ENCODE results near the gene RASGEF1B.
A peak's percentile ranks its signal among the peaks of the same experiment; 100 is the strongest.
"Not testable (repeated sequence)": the region's sequence is repeated elsewhere in the genome, so short reads cannot be mapped to it uniquely, and the experiment has no call there.

The RASGEF1B gene

GRCh38 chr4:81426770-81427289 is 44.9 kb downstream of the RASGEF1B start:
- no peak for DNase-seq

DNA sequence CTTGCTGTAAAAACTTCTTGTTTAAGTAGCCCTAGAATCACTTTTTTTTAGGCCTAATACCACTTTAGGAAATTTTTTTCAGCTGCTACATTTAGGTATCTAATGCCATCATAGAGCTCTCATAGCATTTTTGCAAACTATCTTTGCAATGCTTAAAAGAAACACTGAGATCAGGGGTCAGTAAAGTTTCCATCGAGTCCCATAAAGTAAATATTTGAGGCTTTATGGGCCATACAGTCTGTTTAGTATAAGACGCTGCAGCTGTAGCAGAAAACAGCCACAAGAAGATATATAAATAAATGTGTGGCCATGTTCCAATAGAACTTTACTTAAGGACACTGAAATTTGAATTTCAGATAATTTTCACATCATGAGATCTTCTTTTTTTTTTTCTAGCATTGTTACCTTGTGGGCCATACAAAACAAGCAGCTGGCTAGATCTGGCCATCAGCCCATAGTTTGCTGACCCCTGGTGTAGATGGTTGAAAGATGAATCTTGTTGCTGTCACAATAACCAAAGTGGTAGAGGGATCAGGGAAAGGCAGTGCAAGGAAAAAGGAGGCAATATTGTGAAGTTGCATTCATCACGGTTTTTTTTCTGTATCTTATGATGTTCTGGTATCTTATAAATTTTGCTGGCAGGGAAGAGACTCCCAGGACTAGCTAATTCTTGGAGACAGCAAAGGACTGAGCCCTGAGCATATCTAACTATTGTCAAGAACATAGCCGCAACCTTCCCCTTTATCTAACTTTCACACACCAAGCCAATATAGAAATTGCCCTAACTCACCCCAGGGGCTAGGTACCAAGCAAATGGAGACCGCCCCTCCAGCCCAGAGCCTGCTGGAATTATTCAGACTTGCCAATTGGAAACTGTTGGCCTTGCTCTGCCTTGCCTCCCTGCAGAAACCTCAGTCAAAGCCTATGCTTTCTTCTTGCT is 46.6 kb downstream of the RASGEF1B start:
- DNase-seq: no peak

DNA sequence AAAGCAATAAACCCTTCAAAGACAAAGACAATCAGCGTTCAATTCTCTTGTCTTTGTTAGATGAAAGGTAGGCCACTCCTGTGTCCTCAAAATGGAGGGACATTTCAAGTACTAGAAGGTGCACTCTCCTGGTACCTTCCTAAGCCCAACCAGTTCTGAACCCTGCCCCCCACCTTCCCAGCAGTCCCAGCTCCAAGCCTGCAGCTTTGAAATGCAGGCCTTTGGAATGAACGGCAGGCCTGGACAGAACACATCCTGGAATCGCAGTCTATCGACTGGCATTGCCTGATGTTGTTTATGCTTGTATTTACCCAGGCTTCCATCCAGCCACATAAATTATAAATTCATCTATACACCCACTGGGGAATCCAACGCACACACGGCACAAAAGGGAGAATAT is 47.4 kb downstream of the RASGEF1B start:
- DNase-seq: no peak

DNA sequence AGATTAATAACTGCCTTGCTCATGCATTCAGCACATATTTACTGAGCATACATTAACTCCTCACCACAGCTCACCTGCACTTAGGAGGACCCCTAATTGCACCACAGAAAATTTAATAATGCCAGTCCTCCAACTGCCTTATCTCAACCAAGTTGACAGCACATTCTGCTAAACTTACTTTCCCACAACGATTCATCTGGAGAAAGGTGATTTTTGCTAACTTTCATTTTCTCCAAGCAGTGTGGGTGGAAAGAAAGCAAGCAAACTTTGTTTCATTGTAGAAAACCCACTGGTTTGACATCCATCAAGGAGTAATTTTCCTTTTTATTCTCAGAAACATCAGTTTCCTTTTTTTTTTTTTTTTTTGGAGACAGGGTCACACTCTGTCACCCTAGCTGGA is 49.1 kb downstream of the RASGEF1B start:
- no peak for DNase-seq

DNA sequence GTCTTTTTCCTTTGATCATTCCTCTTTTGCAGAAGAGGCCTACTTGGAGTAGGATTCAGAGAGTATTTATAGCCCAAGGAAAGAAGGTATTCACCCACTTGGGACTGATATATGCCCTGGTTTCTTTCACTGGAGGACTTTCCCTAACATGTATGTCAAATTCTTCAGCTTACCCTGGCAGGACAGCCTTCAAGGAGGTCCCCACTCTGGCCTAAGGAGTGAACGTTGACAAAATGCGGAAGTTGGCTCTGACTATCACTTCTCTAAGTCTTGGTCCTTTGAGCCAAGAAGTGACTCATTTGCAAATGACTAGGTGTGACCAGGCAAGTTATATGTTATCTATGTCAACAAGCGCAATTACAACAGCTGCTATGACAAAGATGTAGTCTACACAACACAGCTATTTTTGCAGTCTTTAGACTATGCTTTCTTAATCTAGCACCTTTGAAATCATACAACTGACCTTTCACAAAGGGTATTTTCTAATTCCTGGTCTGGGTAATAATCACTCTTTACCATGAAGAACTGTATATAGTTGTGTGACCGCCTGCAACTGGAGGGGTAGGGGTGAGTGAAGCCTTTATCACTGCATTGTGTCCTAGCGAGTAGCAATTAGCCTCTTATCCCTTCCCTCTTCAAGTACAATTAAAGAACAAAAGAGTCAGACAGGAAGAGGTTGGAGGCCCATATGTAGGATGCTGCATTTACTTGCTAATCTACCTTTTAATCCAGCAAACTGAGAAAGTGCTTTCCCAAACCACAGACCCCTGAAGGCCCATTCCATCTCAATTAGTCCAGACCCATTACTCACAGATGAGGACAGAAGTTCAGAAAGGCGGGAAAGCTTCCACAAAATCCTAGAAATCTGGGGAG is 50.1 kb downstream of the RASGEF1B start:
- DNase-seq: no peak

DNA sequence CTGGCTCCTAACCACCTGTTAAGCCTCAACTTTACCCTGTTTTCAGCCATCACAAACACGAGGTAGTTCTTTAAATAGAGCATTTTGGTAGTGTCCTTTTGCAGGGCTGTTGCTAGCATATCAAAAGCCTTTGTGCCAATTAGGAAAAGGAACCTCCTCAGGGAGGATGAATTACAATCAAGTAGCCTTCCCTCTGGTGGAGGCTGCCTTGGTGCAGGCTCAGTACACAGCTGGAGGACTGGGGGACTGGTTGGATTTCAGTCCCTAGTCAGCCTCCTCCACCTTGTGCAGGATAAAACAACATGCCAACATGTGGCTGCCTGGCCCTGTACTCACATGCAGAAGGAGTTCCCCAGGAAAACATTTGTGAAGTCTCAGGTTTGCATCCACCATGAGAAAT is 53.1 kb downstream of the RASGEF1B start:
- no peak for DNase-seq

- DNase-seq: no peak
Observed at GRCh38 chr4:81412946-81413495, 58.7 kb downstream of the RASGEF1B start.

- no peak for DNase-seq
Observed at GRCh38 chr4:81410680-81411079, 61.0 kb downstream of the RASGEF1B start.

DNA sequence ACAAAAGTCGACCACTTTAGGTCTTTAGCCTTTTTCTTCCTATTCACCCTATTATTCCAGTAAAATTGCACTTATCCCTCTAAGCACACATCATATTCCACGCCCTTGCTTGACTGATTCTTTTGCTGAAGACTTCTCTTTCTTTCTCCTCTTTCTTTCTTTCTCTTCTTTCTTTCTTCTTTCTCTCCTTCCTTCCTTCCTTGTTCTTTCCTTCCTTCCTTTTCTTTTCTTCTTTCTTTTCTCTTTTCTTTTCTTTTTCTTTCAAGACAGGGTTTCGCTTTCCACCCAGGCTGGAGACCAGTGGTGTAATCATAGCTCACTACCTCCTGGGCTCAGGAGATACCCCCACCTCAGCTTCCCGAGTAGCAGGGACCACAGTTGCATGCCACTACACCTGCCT is 61.9 kb downstream of the RASGEF1B start:
- DNase-seq: no peak

- no peak for DNase-seq
Observed at GRCh38 chr4:81408341-81408740, 63.4 kb downstream of the RASGEF1B start.

DNA sequence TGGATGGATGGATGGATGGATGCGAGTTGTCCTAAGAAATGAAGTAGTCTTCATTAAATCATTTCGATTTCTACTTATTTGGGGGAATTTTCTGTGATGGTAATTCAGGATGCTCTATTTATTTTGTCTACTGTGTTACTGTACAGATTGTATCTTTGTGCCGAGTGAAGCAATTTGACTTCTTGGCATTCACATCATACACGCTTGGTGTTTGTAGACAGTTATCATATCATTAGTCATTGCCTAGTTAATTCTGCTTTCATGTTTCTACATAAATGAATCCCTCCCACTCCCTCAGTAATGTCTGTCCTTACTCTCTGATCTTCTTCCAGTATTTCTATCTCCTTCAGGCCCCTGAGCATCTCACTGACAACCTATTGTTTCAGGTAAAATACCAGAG is 64.0 kb downstream of the RASGEF1B start:
- DNase-seq: no peak

DNA sequence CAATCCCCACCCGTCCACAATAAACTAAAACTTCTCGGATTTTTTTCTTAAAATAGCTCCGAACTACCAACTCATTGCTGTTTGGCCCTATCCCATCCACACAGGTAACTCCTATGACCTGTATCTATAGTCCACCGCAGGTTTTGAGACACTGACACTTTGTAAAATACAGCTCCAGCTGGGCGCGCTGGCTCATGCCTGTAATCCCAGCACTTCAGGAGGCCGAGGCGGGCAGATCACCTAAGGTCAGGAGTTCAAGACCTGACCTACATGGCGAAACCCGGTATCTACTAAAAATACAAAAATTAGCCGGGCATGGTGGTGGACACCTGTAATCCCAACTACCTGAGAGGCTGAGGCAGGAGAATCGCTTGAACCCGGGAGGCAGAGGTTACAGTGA is 65.2 kb downstream of the RASGEF1B start:
- DNase-seq: not testable (repeated sequence)

- peak; percentile 36 for DNase-seq
Observed at GRCh38 chr4:81405900-81406401, 65.8 kb downstream of the RASGEF1B start.

- DNase-seq: no peak
Observed at GRCh38 chr4:81404741-81405140, 67.0 kb downstream of the RASGEF1B start.

DNA sequence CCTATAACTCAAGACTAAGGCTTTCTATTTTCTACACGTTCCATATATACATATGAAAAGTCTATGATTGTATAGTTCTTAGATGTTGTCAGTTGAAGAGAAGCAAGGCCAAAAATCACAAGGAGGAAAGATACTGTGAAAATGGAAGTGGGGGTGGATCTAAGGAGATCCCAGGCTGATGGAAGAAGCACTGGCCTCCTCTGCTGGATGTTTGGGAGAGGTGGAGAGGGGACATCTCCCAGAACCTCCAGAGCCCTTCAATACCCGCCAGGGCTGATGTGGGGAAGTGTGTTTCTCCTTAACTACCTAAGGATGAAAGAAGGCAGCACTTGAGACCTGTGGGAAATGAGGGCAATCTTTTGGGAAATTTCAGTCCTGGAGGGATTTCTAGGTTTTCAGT is 67.4 kb downstream of the RASGEF1B start:
- peak; percentile 2 for DNase-seq

- no peak for DNase-seq
Observed at GRCh38 chr4:81399306-81400086, 72.2 kb downstream of the RASGEF1B start.

DNA sequence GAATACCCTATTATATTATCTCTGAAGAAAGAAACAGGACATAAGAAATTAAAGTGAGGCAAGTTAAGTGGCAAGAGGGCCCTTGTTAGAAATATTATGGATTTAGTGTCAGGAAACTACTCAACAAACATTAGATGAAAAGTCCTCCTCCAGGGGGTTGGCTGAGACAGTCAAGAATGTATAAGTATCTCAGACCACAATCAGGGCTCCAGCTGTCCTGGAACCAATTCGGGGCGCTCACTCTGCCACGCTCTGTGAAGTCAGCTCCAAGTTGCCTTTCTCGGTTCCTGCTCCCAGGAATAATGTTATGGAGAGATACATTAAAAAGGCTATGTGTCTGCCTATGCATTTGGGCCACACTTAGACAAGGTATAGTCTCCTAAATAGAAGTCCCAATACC is 73.3 kb downstream of the RASGEF1B start:
- DNase-seq: no peak

- DNase-seq: no peak
Observed at GRCh38 chr4:81397635-81398034, 74.1 kb downstream of the RASGEF1B start.

DNA sequence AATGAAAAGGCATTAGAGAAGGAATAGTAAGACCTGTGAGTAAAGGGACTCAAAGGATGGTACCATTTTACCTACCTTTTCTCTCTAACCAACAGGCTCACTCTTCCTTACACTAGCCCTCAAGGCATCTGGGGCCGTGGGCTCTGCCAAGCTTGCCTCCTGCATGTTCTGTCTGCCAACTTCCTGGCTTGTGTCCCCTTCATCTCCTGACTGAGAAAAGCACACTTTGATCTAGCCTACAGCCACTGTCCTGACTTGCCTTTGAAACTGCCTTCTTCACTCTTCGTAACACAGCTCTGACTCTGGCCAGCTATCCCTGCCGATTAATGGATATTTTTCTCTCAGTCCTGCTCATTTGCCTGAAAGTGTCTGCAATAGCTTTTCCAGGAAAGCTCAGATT is 76.5 kb downstream of the RASGEF1B start:
- no peak for DNase-seq

- DNase-seq: no peak
Observed at GRCh38 chr4:81392164-81392563, 79.5 kb downstream of the RASGEF1B start.

DNA sequence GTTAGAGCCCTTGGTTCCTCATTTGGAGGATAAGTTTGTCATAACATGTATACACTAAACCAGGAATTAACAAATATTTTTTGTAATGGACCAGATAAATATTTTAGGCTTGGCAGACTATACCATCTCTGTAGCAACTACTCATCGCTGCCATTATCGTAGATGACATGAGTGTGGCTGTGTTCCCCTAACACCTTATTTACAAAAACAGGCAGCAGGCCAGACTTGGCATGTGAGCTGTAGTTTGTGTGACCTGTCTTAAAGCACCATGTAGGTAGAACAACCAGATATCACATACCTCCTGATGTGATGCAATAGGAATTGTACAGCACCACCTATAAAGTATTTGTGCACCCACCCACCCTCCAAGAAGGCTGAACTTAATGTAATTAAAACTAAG is 82.0 kb downstream of the RASGEF1B start:
- DNase-seq: no peak

GRCh38 chr4:81380437-81380836 is 91.3 kb downstream of the RASGEF1B start:
- peak; percentile 14 for DNase-seq
